ENCODE data around the gene SESN3.

DNA sequence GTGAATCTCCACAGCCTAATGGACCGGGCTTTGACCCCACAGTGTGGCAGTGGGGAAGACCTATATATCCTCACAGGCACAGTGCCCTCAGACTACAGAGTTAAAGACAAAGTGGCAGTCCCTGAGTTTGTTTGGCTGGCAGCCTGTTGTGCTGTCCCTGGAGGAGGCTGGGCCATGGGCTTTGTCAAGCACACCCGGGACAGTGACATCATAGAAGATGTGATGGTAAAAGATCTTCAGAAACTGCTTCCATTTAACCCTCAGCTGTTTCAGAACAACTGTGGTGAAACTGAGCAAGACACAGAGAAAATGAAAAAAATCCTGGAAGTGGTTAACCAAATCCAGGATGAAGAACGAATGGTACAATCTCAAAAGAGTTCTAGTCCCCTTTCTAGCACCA lies 102.4 kb downstream of the SESN3 start:
- TF ChIP-seq, protein P1, sequence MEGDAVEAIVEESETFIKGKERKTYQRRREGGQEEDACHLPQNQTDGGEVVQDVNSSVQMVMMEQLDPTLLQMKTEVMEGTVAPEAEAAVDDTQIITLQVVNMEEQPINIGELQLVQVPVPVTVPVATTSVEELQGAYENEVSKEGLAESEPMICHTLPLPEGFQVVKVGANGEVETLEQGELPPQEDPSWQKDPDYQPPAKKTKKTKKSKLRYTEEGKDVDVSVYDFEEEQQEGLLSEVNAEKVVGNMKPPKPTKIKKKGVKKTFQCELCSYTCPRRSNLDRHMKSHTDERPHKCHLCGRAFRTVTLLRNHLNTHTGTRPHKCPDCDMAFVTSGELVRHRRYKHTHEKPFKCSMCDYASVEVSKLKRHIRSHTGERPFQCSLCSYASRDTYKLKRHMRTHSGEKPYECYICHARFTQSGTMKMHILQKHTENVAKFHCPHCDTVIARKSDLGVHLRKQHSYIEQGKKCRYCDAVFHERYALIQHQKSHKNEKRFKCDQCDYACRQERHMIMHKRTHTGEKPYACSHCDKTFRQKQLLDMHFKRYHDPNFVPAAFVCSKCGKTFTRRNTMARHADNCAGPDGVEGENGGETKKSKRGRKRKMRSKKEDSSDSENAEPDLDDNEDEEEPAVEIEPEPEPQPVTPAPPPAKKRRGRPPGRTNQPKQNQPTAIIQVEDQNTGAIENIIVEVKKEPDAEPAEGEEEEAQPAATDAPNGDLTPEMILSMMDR (IDR thresholded peaks at IDR 0.05) = no peak
- TF ChIP-seq POLR2A (IDR thresholded peaks at IDR 0.05) = no peak

Data from right lobe of liver (tissue), 4 donors.